Left forelimb (tissue), 1 donor: ENCODE measurements around the gene TLCD1.

Experiments
- DNase-seq: peaks from one replicate; pipeline ENCODE4 v3.0.0-alpha.2; 2018; ENCODE audit warnings: low spot score

The TLCD1 gene

GRCh38 chr17:28726226-28726626 lies at the start of gene TLCD1:
Gene TLCD1 (minus strand): TSS chr17:28726233. CDS start chr17:28726097, 136 bp downstream.
- DNase-seq, result no peak

GRCh38 chr17:28774206-28774605 lies 48.2 kb upstream of the TLCD1 start:
- no peak for DNase-seq

GRCh38 chr17:28773736-28774135 lies 47.7 kb upstream of the TLCD1 start:
- no peak for DNase-seq

- DNase-seq, result no peak
Measured at GRCh38 chr17:28765038-28765437, 39.0 kb upstream of the TLCD1 start.

GRCh38 chr17:28763804-28764266 lies 37.8 kb upstream of the TLCD1 start:
- DNase-seq, result no peak

GRCh38 chr17:28763137-28763799 lies 37.2 kb upstream of the TLCD1 start:
- no peak for DNase-seq

GRCh38 chr17:28760601-28761562 lies 34.8 kb upstream of the TLCD1 start:
- no peak for DNase-seq

- no peak for DNase-seq
Measured at GRCh38 chr17:28759256-28759865, 33.3 kb upstream of the TLCD1 start.

- no peak for DNase-seq
Measured at GRCh38 chr17:28758411-28759121, 32.5 kb upstream of the TLCD1 start.

GRCh38 chr17:28756049-28756804 lies 30.2 kb upstream of the TLCD1 start:
- DNase-seq, result no peak

- no peak for DNase-seq
Measured at GRCh38 chr17:28755486-28755885, 29.5 kb upstream of the TLCD1 start.

- no peak for DNase-seq
Measured at GRCh38 chr17:28751600-28752366, 25.8 kb upstream of the TLCD1 start.

GRCh38 chr17:28750178-28751047 lies 24.4 kb upstream of the TLCD1 start:
- DNase-seq, result peak; percentile 92

GRCh38 chr17:28749516-28750177 lies 23.6 kb upstream of the TLCD1 start:
- DNase-seq, result no peak

- no peak for DNase-seq
Measured at GRCh38 chr17:28748852-28749515, 23.0 kb upstream of the TLCD1 start.

- no peak for DNase-seq
Measured at GRCh38 chr17:28747801-28748750, 22.0 kb upstream of the TLCD1 start.

- no peak for DNase-seq
Measured at GRCh38 chr17:28747051-28747691, 21.1 kb upstream of the TLCD1 start.
